Fibroblast of lung (primary cell): ENCODE measurements around the gene CZIB. TPM values are rescaled to one million over a fixed set of nuclear protein-coding genes. Genes with fewer than 3 reads are reported as not detected.
A peak's percentile ranks its signal among the peaks of the same experiment; 100 is the strongest.

ENCODE experiments used
- DNase-seq, 2 donors: peaks; one replicate each; pipeline versions ENCODE4 v3.0.0 to v3.0.0-alpha.2; 2010; ENCODE audit warnings: low read depth in 2 of 2
- H2AFZ ChIP-seq: 2 replicates; pipeline ENCODE4 v1.5.1; 2012; ENCODE audit warnings: low read length, control low read depth, inconsistent platforms
- H3K27ac ChIP-seq: 2 replicates; pipeline ENCODE4 v1.5.1; 2011; ENCODE audit warnings: low read length, control low read depth; ENCODE audit not compliant: insufficient read depth
- H3K27me3 ChIP-seq: 2 replicates; pipeline ENCODE4 v1.5.1; 2011; ENCODE audit warnings: mild to moderate bottlenecking, low read length; ENCODE audit not compliant: control insufficient read depth, insufficient read depth
- H3K36me3 ChIP-seq: 2 replicates; pipeline ENCODE4 v1.5.1; 2011; ENCODE audit warnings: low read length; ENCODE audit not compliant: control insufficient read depth, insufficient read depth
- H3K4me1 ChIP-seq: 2 replicates; pipeline ENCODE4 v1.5.1; 2011; ENCODE audit warnings: low read length; ENCODE audit not compliant: control insufficient read depth, insufficient read depth; ENCODE audit errors: extremely low read depth
- H3K4me2 ChIP-seq: 2 replicates; pipeline ENCODE4 v1.5.1; 2011; ENCODE audit warnings: low read length, control low read depth; ENCODE audit not compliant: insufficient read depth; ENCODE audit errors: extremely low read depth
- H3K4me3 ChIP-seq, 4 experiments: fragments of 200-600 bp in 1 of 4; sonication (generic) in 1 of 4; replicated peaks in 1 of 4; 2 replicates each; pipeline ENCODE4 v1.5.1; 2011 to 2016; ENCODE audit warnings: low read length in 4 of 4, low read depth in 3 of 4, mild to moderate bottlenecking in 3 of 4, control low read depth in 2 of 4, inconsistent platforms in 1 of 4, mixed read lengths in 1 of 4; ENCODE audit not compliant: insufficient read depth in 1 of 4; ENCODE audit errors: control extremely low read depth in 1 of 4
- H3K79me2 ChIP-seq: 2 replicates; pipeline ENCODE4 v1.5.1; 2012; ENCODE audit warnings: mild to moderate bottlenecking, low read length, inconsistent platforms; ENCODE audit not compliant: control insufficient read depth, insufficient read depth
- H3K9ac ChIP-seq: 2 replicates; pipeline ENCODE4 v1.5.1; 2011; ENCODE audit warnings: mild to moderate bottlenecking, low read length, control low read depth; ENCODE audit not compliant: insufficient read depth
- H3K9me3 ChIP-seq: 2 replicates; pipeline ENCODE4 v1.5.1; 2012; ENCODE audit warnings: low read depth, low read length; ENCODE audit not compliant: control insufficient read depth, insufficient read depth
- H4K20me1 ChIP-seq: 2 replicates; pipeline ENCODE4 v1.5.1; 2011; ENCODE audit warnings: low read length; ENCODE audit not compliant: control insufficient read depth, insufficient read depth; ENCODE audit errors: extremely low read depth
- CTCF ChIP-seq, 2 donors: IDR thresholded peaks in 1 of 2; conservative IDR thresholded peaks in 1 of 2; 1 replicate in 1 of 2; 2 replicates in 1 of 2; pipeline ENCODE4 v1.5.1; 2011 to 2012; ENCODE audit warnings: low read length in 2 of 2, control low read depth in 1 of 2, inconsistent platforms in 1 of 2, low read depth in 1 of 2, mild to moderate bottlenecking in 1 of 2
- EZH2 ChIP-seq: IDR thresholded peaks from 2 replicates; pipeline ENCODE4 v1.5.1; 2012; ENCODE audit warnings: low read length, control low read depth, mild to moderate bottlenecking; ENCODE audit errors: missing control alignments
- polyA plus RNA-seq, 2 donors: library from polyadenylated mRNA; depleted of rRNA in 1 of 2; stranded (reverse) in 1 of 2; unstranded in 1 of 2; fragments of >200 nt; gene quantifications; 2 replicates each; pipeline ENCODE4 v1.2.1, GENCODE V29; 2011 to 2012; ENCODE audit warnings: missing spikeins in 1 of 2
- total RNA-seq: library from RNA; depleted of rRNA; stranded (reverse); fragments of >200 nt; gene quantifications from 2 replicates; pipeline ENCODE4 v1.2.1, GENCODE V29; 2014

The CZIB gene
- total and polyA plus RNA-seq, 2 donors (not counting 1 experiment from before 2014, with no cell fraction given) = 56.5 to 99.4 TPM

- no peaks in the 10 kb centered on the region for H3K9me3 ChIP-seq
- DNase-seq = peak in 1 of 2 donors; percentile 45
- no peak overlapping the region for H3K4me2 ChIP-seq
- no peak overlapping the region for H3K27ac ChIP-seq
- H3K9ac ChIP-seq = no peak overlapping the region
- H2AFZ ChIP-seq = no peak overlapping the region
- no peak overlapping the region for H3K4me3 ChIP-seq
- H3K4me1 ChIP-seq = peaks cover 16% of the 10 kb centered on the region
- H4K20me1 ChIP-seq = no peaks in the 10 kb centered on the region
- no peaks in the 10 kb centered on the region for H3K79me2 ChIP-seq
- TF ChIP-seq EZH2 = no peak
- no peak for TF ChIP-seq CTCF (conservative IDR thresholded peaks at IDR 0.05 in 1 of 2, IDR thresholded peaks at IDR 0.05 in 1 of 2; ENCODE audit: low read depth in 1 of 2, low read length in 2 of 2)
- H3K27me3 ChIP-seq = no peaks in the 10 kb centered on the region
- no peaks in the 10 kb centered on the region for H3K36me3 ChIP-seq
Measured at GRCh38 chr1:53188099-53188498, 32.3 kb downstream of the CZIB start.

GRCh38 chr1:53187401-53187800 is 33.0 kb downstream of the CZIB start:
- Histone ChIP-seq H3K27ac (no peak overlapping the region), H3K9me3 (no peaks in the 10 kb centered on the region), H3K79me2 (no peaks in the 10 kb centered on the region), H3K27me3 (no peaks in the 10 kb centered on the region), H2AFZ (no peak overlapping the region), H3K4me1 (peaks cover 23% of the 10 kb centered on the region), H4K20me1 (no peaks in the 10 kb centered on the region), H3K9ac (no peak overlapping the region), H3K36me3 (no peaks in the 10 kb centered on the region), H3K4me3 (no peak overlapping the region), H3K4me2 (no peak overlapping the region)
- no peak for DNase-seq
- TF ChIP-seq EZH2 (no peak), CTCF (conservative IDR thresholded peaks at IDR 0.05 in 1 of 2, IDR thresholded peaks at IDR 0.05 in 1 of 2; ENCODE audit: low read depth in 1 of 2, low read length in 2 of 2) (no peak)

GRCh38 chr1:53186533-53186932 is 33.9 kb downstream of the CZIB start:
- TF ChIP-seq CTCF (conservative IDR thresholded peaks at IDR 0.05 in 1 of 2, IDR thresholded peaks at IDR 0.05 in 1 of 2; ENCODE audit: low read depth in 1 of 2, low read length in 2 of 2) (no peak), EZH2 (no peak)
- Histone ChIP-seq H3K4me3 (no peak overlapping the region), H2AFZ (no peak overlapping the region), H3K4me1 (peaks cover 30% of the 10 kb centered on the region), H4K20me1 (no peaks in the 10 kb centered on the region), H3K9ac (no peak overlapping the region), H3K9me3 (no peaks in the 10 kb centered on the region), H3K36me3 (no peaks in the 10 kb centered on the region), H3K27ac (no peak overlapping the region), H3K27me3 (no peaks in the 10 kb centered on the region), H3K79me2 (no peaks in the 10 kb centered on the region), H3K4me2 (no peak overlapping the region)
- DNase-seq = no peak
